ENCODE measurements around the gene PABPN1L. TPM values are rescaled to one million over a fixed set of nuclear protein-coding genes. Genes with fewer than 3 reads are reported as not detected.

The PABPN1L gene
- total and polyA plus RNA-seq, 2 of the 13 experiments (the other 11 are each of a cell fraction or from before 2014, with no cell fraction given): not detected

- TF ChIP-seq CEBPZ (IDR thresholded peaks at IDR 0.05; ENCODE audit: low read length): no peak
- TF ChIP-seq ZNF740 (CRISPR knock-in tag; IDR thresholded peaks at IDR 0.05): 0 out of 2 replicates have a peak, but pooled peaks have one; percentile 27
- TF ChIP-seq ELK4 (CRISPR knock-in tag; IDR thresholded peaks at IDR 0.05; ENCODE audit: borderline replicate concordance): no peak
- no peak for TF ChIP-seq GABPA (IDR thresholded peaks at IDR 0.05; ENCODE audit: low read depth, low read length)
- 0 out of 2 replicates have a peak, but pooled peaks have one; percentile 19 for TF ChIP-seq GABPA (CRISPR knock-in tag; IDR thresholded peaks at IDR 0.05; ENCODE audit: low read depth)
- TF ChIP-seq ZNF737 (CRISPR knock-in tag; IDR thresholded peaks at IDR 0.05; ENCODE audit: borderline replicate concordance): no peak
- TF ChIP-seq MEIS2 (CRISPR knock-in tag; IDR thresholded peaks at IDR 0.05): peak; percentile 30; the same call in 1 of the 2 replicates
- peak; percentile 32 for TF ChIP-seq STAG1 (CRISPR knock-in tag; IDR thresholded peaks at IDR 0.05)
- TF ChIP-seq ZFAT (CRISPR knock-in tag; conservative IDR thresholded peaks at IDR 0.05): 0 out of 2 replicates have a peak, but pooled peaks have one; percentile 48
- peak; percentile 34 for TF ChIP-seq YY1 (IDR thresholded peaks at IDR 0.05; ENCODE audit: insufficient read depth, insufficient replicate concordance, low read depth, low read length)
- TF ChIP-seq DNMT1 (CRISPR knock-in tag; IDR thresholded peaks at IDR 0.05): 0 out of 2 replicates have a peak, but pooled peaks have one; percentile 27
- peak; percentile 10; the same call in 1 of the 2 replicates for TF ChIP-seq GABPB1 (CRISPR knock-in tag; IDR thresholded peaks at IDR 0.05)
- 0 out of 2 replicates have a peak, but pooled peaks have one; percentile 37 for TF ChIP-seq ZFP37 (CRISPR knock-in tag; IDR thresholded peaks at IDR 0.05; ENCODE audit: borderline replicate concordance)
- 0 out of 2 replicates have a peak, but pooled peaks have one; percentile 17 for TF ChIP-seq ZNF549 (CRISPR knock-in tag; IDR thresholded peaks at IDR 0.05)
- TF ChIP-seq ZBTB7B (CRISPR knock-in tag; IDR thresholded peaks at IDR 0.05): no peak
These were observed 35.4 kb upstream of the PABPN1L start (continued) for GRCh38 chr16:88901718-88902337.

Measured in HepG2 (cell line).